Activated CD4-positive, alpha-beta T cell treated with anti-CD3 and anti-CD28 coated beads, Interleukin-2, amount 10 ng/mL, durations not matched to agents 7 days and 5 days (primary cell): ENCODE measurements around the gene SPTBN2. TPM values are rescaled to one million over a fixed set of nuclear protein-coding genes. Genes with fewer than 3 reads are reported as not detected.

Source experiments
- CTCF ChIA-PET: fragments of 350-600 bp; sonication (Branson Sonifier 250); formaldehyde crosslinking; loops from one replicate; lab custom pipeline; 2021; ENCODE audit warnings: antibody characterized with exemption; lab: Charles Lee
- POLR2A ChIA-PET: fragments of 350-600 bp; sonication (Branson Sonifier 250); formaldehyde crosslinking; loops from one replicate; lab custom pipeline; 2021; ENCODE audit warnings: antibody characterized with exemption; lab: Charles Lee
- DNase-seq: peaks from one replicate; pipeline ENCODE4 v3.0.0-alpha.2; 2020
- H3K27ac Mint-ChIP-seq: one replicate; pipeline ENCODE4 v1.8.0; 2021; ENCODE audit warnings: mild to moderate bottlenecking, moderate library complexity, mixed read lengths
- H3K27me3 Mint-ChIP-seq: one replicate; pipeline ENCODE4 v1.8.0; 2021; ENCODE audit warnings: mixed read lengths
- H3K36me3 Mint-ChIP-seq: one replicate; pipeline ENCODE4 v1.8.0; 2021; ENCODE audit warnings: low read depth, mixed read lengths
- H3K4me1 Mint-ChIP-seq: one replicate; pipeline ENCODE4 v1.8.0; 2021; ENCODE audit warnings: mixed read lengths
- H3K4me3 Mint-ChIP-seq: one replicate; pipeline ENCODE4 v1.8.0; 2021; ENCODE audit warnings: mild to moderate bottlenecking, moderate library complexity, mixed read lengths
- H3K9me3 Mint-ChIP-seq: one replicate; pipeline ENCODE4 v1.8.0; 2021; ENCODE audit warnings: mixed read lengths
- total RNA-seq, 2 experiments: library from RNA; stranded (reverse); gene quantifications; one replicate each; pipeline ENCODE4 v1.2.3, GENCODE V29; 2021

Gene SPTBN2
- total RNA-seq, 2 experiments from 2014 or later, result 0.25 to 0.35 TPM

- no peak overlapping the region for H3K27ac Mint-ChIP-seq
- no peaks in the 10 kb centered on the region for H3K9me3 Mint-ChIP-seq
- H3K4me1 Mint-ChIP-seq, result no peaks in the 10 kb centered on the region
- no peaks in the 10 kb centered on the region for H3K36me3 Mint-ChIP-seq
- ChIA-PET POLR2A (no interaction called here), CTCF (interaction anchor here (0.6 to 2.9 kb wide), 5 partner anchors 17 to 280 kb away, joined by 3 to 9 read pairs (median 3); partner anchors contain the start of gene RBM4B)
- no peak for DNase-seq
- no peak overlapping the region for H3K4me3 Mint-ChIP-seq
- no peaks in the 10 kb centered on the region for H3K27me3 Mint-ChIP-seq
Observed at GRCh38 chr11:66696146-66696545, 32.9 kb downstream of the SPTBN2 start.

DNA sequence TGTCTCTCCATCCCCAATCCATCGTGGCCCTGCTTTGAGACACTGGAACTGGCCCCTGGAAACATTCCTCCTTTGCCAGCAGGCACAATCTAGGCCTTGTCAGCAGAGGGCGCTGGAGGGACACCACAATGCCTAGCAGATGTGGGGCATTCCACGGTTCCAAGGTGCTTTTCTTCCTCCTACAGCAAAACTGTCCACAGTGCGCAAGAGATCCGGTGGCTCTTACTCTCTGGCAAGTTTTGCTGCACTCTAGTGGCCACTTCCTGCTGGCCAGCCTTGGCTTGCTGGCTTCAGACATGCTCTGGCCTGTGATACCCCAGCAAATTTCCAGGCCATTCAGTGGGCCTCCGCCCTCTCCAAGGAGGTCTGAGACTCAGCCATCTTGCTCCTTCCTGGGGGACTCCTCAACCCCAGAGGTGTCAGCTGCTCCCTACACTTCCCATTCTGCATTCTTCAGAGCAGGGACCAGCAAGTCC is 34.2 kb downstream of the SPTBN2 start:
- Mint-ChIP-seq H3K9me3 (no peaks in the 10 kb centered on the region), H3K27ac (no peak overlapping the region), H3K4me3 (no peak overlapping the region), H3K4me1 (no peaks in the 10 kb centered on the region), H3K36me3 (no peaks in the 10 kb centered on the region), H3K27me3 (no peaks in the 10 kb centered on the region)
- POLR2A ChIA-PET, result no interaction called here
- CTCF ChIA-PET, result interaction anchor here (0.6 to 2.9 kb wide), 2 partner anchors 139 to 972 kb away, joined by 3 to 9 read pairs; no protein-coding TSS in a partner anchor
- DNase-seq, result peak; percentile 85

- CTCF ChIA-PET, result interaction anchor here (0.6 to 2.3 kb wide), 3 partner anchors 140 to 337 kb away, joined by 3 to 16 read pairs (median 3); no protein-coding TSS in a partner anchor
- Mint-ChIP-seq H3K27me3 (no peaks in the 10 kb centered on the region), H3K36me3 (no peaks in the 10 kb centered on the region), H3K4me1 (no peaks in the 10 kb centered on the region), H3K9me3 (no peaks in the 10 kb centered on the region), H3K4me3 (no peak overlapping the region), H3K27ac (no peak overlapping the region)
- POLR2A ChIA-PET, result no interaction called here
- no peak for DNase-seq
Observed at GRCh38 chr11:66694056-66694410, 35.0 kb downstream of the SPTBN2 start.

DNA sequence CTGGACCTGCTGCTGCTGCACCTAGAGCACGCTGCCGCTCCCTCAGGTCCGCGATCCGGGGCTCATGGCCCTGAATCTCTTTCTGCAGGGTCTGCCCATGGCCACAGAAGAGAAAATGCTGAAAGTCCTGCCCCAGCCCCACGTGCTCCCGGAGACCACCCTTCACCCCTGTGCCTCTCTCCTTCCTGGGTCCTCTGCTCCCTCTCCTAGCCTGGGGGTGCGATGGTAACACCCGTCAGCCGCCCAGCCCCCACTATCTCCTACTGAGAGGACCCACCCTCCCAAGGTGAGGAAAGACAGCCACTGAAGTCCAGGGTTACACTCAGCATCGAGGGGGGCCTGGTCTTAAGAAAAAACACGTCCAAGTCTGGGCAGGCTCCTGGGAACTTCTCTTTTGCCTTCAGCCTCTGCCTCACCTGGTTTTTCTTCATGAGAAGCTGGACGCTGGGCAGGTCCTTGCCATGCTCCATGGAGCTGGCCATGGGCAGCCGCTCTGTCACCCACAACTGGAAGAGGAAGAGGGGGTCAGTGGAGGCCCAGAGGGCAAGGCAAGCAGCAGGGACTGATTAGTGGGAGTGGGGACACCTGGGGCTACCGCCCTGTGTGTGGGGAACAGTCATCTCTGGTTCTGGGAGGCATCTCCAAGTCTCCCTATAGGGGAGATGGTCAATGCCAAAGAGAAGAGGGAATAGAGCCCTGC is 35.5 kb downstream of the SPTBN2 start:
- Mint-ChIP-seq H3K4me3 (no peak overlapping the region), H3K27me3 (no peaks in the 10 kb centered on the region), H3K27ac (no peak overlapping the region), H3K9me3 (no peaks in the 10 kb centered on the region), H3K36me3 (no peaks in the 10 kb centered on the region), H3K4me1 (no peaks in the 10 kb centered on the region)
- CTCF ChIA-PET, result interaction anchor here (0.6 to 2.3 kb wide), 5 partner anchors 8 to 337 kb away, joined by 3 to 16 read pairs (median 3); no protein-coding TSS in a partner anchor
- no peak for DNase-seq
- POLR2A ChIA-PET, result no interaction called here

DNA sequence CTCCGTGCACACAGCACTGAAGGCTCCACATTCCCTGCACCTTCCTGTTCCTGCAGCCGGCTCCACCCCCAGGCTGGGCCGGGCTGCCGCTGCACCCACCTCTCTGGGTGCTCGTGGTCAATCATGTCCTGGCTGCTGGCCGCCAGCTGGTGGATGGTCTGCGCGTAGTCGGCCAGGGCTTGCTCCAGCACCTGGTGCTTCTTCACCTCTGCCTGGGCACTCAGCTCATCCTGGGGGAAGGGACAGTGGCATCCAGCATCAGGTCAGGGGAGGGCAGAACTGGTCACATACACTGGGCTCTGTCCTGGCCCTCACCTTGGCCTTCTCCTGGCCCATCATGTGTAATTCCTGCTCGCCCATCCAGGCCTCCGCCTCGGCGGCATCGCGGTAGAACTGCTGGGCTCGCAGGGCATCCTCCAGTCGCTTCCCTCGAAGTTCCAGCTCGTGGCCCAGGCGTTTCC is 36.1 kb downstream of the SPTBN2 start:
- no peak overlapping the region for H3K27ac Mint-ChIP-seq
- no peaks in the 10 kb centered on the region for H3K9me3 Mint-ChIP-seq
- no peaks in the 10 kb centered on the region for H3K36me3 Mint-ChIP-seq
- no peaks in the 10 kb centered on the region for H3K27me3 Mint-ChIP-seq
- no peaks in the 10 kb centered on the region for H3K4me1 Mint-ChIP-seq
- CTCF ChIA-PET, result interaction anchor here (0.6 to 2.3 kb wide), 4 partner anchors 8 to 283 kb away, joined by 3 to 16 read pairs (median 4); no protein-coding TSS in a partner anchor
- no peak for DNase-seq
- H3K4me3 Mint-ChIP-seq, result no peak overlapping the region
- POLR2A ChIA-PET, result no interaction called here

DNA sequence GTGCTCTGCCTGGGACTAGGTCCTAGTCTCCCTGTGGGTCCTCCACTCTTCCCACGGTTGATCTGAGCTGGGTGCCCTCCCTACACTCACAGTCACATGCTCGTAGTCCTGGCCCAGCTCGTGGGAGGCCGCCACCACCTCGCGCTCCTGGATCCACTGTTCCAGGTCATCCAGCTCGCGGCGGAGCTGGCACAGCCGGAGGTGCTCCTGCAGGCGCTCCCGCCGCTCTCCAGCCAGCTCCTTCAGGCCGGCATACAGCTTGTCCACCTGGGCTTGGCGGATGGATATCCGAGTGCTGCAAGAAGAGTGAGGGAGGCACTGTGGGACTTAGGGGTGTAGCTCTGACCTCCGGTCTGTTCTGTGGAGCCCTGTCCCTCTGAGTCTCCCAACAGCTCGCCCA is 36.6 kb downstream of the SPTBN2 start:
- Mint-ChIP-seq H3K9me3 (no peaks in the 10 kb centered on the region), H3K4me1 (no peaks in the 10 kb centered on the region), H3K27me3 (no peaks in the 10 kb centered on the region), H3K4me3 (no peak overlapping the region), H3K27ac (no peak overlapping the region), H3K36me3 (no peaks in the 10 kb centered on the region)
- CTCF ChIA-PET, result interaction anchor here (0.6 to 2.3 kb wide), 4 partner anchors 9 to 283 kb away, joined by 3 to 16 read pairs (median 4); no protein-coding TSS in a partner anchor
- POLR2A ChIA-PET, result no interaction called here
- no peak for DNase-seq

DNA sequence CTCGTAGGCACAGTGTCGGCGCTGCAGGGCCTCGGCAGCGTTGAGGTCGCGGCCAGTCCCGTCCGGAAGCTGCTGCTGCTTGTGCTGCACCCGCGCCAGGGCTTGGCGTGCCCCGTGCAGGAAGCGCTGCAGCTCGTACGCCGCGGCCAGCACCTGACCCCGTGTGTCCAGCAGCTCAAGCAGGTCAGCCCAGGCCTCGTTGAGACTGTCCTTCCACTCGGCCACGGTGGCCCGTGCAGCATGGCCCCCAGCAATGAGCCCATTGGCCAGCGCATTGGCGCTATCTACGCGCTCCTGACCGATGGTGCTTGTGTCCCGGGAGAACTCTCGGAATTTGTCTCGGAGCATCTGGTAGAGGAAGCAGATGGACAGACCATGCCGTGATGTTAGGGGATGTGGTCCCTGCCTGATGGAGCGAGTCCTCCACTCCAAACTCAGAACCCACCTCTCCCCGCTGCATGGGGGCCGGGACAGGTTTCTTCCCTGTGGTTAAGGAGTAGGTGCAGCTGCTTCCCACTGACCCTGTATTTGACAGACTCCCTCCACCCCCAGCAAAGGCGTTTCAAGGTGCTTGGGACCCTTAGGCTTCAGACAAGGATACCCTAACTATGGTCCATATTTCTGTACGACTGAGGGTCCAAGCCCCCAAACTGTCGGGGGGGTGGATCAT is 37.6 kb downstream of the SPTBN2 start:
- no peak for DNase-seq

DNA sequence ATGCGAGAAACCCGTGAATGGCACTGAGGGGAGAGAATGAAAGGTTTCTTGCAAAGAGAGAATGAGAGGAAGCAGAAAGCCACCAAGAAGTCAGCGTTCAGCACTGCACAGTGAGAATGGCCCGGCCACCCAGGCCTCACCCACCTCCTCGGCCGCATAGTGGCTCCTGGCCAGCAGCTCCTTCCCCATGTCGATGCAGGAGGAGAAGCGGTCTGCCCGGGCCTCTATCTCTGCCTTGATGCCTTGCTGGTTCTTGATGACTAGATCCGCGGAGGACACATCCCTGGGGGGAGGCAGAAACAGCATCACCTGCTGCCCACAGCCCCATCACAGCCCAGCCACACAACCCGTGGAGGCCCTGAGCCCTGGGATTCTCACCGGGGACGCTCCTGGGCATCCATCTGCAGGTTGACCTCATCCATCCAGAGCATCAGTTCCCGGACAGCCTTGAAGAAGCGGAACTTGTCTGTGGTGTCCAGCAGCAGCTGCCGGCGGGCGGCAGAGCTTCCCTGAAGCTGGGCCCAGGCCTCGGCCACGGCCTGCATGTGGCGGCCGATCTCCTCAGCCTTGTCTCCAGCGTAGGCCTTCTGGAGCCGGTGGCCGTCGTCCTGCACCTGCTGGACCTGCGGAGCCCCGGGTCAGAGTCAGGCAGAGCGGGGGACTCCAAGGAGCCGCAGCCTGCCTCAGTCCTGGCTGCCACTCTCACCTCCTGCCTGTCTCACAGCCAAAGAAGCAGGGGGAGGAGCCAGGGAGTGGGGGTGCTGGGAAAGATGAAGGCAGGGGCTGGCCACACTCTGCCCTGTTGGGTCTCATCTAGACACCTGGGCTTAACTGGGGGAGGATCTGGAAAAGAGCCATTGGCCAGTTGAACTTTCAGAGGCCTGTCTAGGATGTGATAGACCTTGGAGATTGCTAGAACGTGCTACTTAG is 39.1 kb downstream of the SPTBN2 start:
- POLR2A ChIA-PET, result no interaction called here
- DNase-seq, result no peak

More for the DNA sequence above, 37.6 kb downstream of the SPTBN2 start:
- Mint-ChIP-seq H3K36me3 (no peaks in the 10 kb centered on the region), H3K27me3 (no peaks in the 10 kb centered on the region), H3K4me1 (no peaks in the 10 kb centered on the region), H3K4me3 (no peak overlapping the region), H3K27ac (no peak overlapping the region), H3K9me3 (no peaks in the 10 kb centered on the region)
- POLR2A ChIA-PET, result no interaction called here
- CTCF ChIA-PET, result interaction anchor here (1.1 to 1.5 kb wide), 2 partner anchors 13 to 151 kb away, joined by 3 to 6 read pairs; no protein-coding TSS in a partner anchor

DNA sequence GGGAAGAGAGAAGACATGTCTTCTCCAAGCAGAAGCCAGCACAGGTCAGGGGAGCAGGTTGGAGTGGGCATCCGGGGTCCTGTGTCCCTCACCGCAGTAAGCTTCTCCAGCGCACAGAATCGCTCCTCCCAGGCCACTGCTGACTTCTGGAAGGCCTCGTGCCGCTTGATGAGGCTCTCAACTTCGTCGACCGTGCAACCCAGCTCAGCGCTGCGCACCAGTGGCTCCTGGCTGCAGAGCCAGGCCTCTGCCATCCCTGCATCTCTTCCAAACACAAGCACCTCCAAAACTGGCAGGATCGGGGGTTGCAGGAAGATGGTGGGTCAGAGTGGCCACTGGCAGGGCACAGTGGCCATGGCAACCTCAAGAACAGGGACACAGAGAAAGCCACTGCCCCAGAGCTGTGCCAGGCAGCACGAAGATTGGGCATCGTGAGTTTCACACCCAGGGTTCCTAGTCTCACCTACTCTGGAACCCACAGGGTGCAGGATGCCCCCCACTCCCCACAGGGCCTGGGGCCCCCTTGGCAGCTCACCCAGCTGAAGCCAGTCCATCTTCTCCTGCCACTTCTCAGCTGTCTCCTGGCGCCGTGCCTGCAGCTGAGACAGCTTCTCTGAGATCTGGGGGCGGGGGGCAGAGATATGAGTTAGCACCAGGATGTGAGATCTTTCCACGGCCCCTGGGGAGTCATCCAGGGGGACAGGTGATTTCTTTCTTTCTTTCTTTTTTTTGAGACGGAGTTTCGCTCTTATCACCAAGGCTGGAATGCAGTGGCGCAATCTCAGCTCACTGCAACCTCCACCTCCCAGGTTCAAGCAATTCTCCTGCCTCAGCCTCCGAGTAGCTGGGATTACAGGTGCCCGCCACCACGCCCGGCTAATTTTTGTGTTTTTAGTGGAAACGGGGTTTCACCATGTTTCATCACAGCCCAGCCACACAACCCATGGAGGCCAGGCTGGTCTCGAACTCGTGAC is 40.2 kb downstream of the SPTBN2 start:
- H3K4me3 Mint-ChIP-seq, result no peak overlapping the region
- H3K4me1 Mint-ChIP-seq, result no peaks in the 10 kb centered on the region
- CTCF ChIA-PET, result interaction anchor here (1.3 to 1.6 kb wide), 3 partner anchors 9 to 156 kb away, joined by 3 to 6 read pairs (median 4); partner anchors contain the start of gene RBM4B
- no peak overlapping the region for H3K27ac Mint-ChIP-seq
- POLR2A ChIA-PET, result no interaction called here
- no peak for DNase-seq
- no peaks in the 10 kb centered on the region for H3K36me3 Mint-ChIP-seq
- no peaks in the 10 kb centered on the region for H3K27me3 Mint-ChIP-seq
- H3K9me3 Mint-ChIP-seq, result no peaks in the 10 kb centered on the region

More for the DNA sequence above, 39.1 kb downstream of the SPTBN2 start:
- no peaks in the 10 kb centered on the region for H3K9me3 Mint-ChIP-seq
- H3K27me3 Mint-ChIP-seq, result no peaks in the 10 kb centered on the region
- no peak overlapping the region for H3K27ac Mint-ChIP-seq
- no peak overlapping the region for H3K4me3 Mint-ChIP-seq
- no peaks in the 10 kb centered on the region for H3K4me1 Mint-ChIP-seq
- H3K36me3 Mint-ChIP-seq, result no peaks in the 10 kb centered on the region
- CTCF ChIA-PET, result interaction anchor here (1.5 to 1.6 kb wide), 2 partner anchors 11 to 12 kb away, joined by 6 read pairs; partner anchors contain the start of gene RBM4B

- ChIA-PET POLR2A (no interaction called here), CTCF (interaction anchor here (1.3 kb wide), 1 partner anchor 157 kb away, joined by 3 read pairs; no protein-coding TSS in a partner anchor)
- DNase-seq, result no peak
- no peaks in the 10 kb centered on the region for H3K4me1 Mint-ChIP-seq
- no peak overlapping the region for H3K4me3 Mint-ChIP-seq
- H3K36me3 Mint-ChIP-seq, result no peaks in the 10 kb centered on the region
- no peak overlapping the region for H3K27ac Mint-ChIP-seq
- no peaks in the 10 kb centered on the region for H3K27me3 Mint-ChIP-seq
- H3K9me3 Mint-ChIP-seq, result no peaks in the 10 kb centered on the region
Observed at GRCh38 chr11:66687831-66688281, 41.2 kb downstream of the SPTBN2 start.
